NB4 (cell line): Measurements from ENCODE around the gene TRIP13.

ENCODE experiments used
- MAX ChIP-seq: IDR thresholded peaks from 2 replicates; pipeline ENCODE4 v1.6.1; 2011; ENCODE audit warnings: low read depth, low read length
- TF ChIP-seq, protein P1 (sequence below): IDR thresholded peaks from one replicate; pipeline ENCODE4 v1.5.1; 2012; ENCODE audit warnings: low read depth, low read length

- TF ChIP-seq, protein P1, sequence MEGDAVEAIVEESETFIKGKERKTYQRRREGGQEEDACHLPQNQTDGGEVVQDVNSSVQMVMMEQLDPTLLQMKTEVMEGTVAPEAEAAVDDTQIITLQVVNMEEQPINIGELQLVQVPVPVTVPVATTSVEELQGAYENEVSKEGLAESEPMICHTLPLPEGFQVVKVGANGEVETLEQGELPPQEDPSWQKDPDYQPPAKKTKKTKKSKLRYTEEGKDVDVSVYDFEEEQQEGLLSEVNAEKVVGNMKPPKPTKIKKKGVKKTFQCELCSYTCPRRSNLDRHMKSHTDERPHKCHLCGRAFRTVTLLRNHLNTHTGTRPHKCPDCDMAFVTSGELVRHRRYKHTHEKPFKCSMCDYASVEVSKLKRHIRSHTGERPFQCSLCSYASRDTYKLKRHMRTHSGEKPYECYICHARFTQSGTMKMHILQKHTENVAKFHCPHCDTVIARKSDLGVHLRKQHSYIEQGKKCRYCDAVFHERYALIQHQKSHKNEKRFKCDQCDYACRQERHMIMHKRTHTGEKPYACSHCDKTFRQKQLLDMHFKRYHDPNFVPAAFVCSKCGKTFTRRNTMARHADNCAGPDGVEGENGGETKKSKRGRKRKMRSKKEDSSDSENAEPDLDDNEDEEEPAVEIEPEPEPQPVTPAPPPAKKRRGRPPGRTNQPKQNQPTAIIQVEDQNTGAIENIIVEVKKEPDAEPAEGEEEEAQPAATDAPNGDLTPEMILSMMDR: no peak
- no peak for TF ChIP-seq MAX
Measured at GRCh38 chr5:885529-885928, 7.2 kb upstream of the TRIP13 start.
